ENCODE results near the gene PRPF4. TPM values are rescaled to one million over a fixed set of nuclear protein-coding genes. Genes with fewer than 3 reads are reported as not detected.

PRPF4 gene
- 22.5 and 27.8 TPM in 2 replicates for total RNA-seq

GRCh38 chr9:113275157-113276131, at the start of gene PRPF4, which contains the start of gene CDC26:
PRPF4 (plus strand) TSS chr9:113275658; CDS start chr9:113275744, 86 bp downstream.
CDC26 (minus strand) TSS chr9:113275572; CDS start chr9:113272507, 3,065 bp downstream.

GRCh38 chr9:113302792-113303418, 27.4 kb downstream of the PRPF4 start, which contains the start of gene RNF183:
RNF183 (minus strand) TSS chr9:113303376; CDS start chr9:113298184, 5,192 bp downstream.

GRCh38 chr9:113340011-113340699, 64.7 kb downstream of the PRPF4 start, which contains the start of gene WDR31:
WDR31 (minus strand) TSS chr9:113340275; CDS start chr9:113332022, 8,253 bp downstream.

Other genes with a start within 250 kb of the PRPF4 start
- 0.29 and 1.9 TPM in 2 replicates for gene ZFP37, start 218.9 kb upstream of the PRPF4 start, total RNA-seq
- 19.9 and 24.3 TPM in 2 replicates for gene SLC31A2, start 124.7 kb upstream of the PRPF4 start, total RNA-seq
- 12.4 and 21.3 TPM in 2 replicates for gene FKBP15, start 54.4 kb upstream of the PRPF4 start, total RNA-seq
- gene SLC31A1, start 54.1 kb upstream of the PRPF4 start, total RNA-seq, result 29.7 and 36.0 TPM in 2 replicates
- gene CDC26, start 86 bp upstream of the PRPF4 start, total RNA-seq, result 30.0 and 39.5 TPM in 2 replicates
- gene RNF183, start 27.7 kb downstream of the PRPF4 start, total RNA-seq, result not detected in 2 replicates
- gene WDR31, start 64.6 kb downstream of the PRPF4 start, total RNA-seq, result 0.29 and 2.1 TPM in 2 replicates
- gene BSPRY, start 73.9 kb downstream of the PRPF4 start, total RNA-seq, result not detected in 2 replicates
- 7.5 and 8.9 TPM in 2 replicates for gene HDHD3, start 101.3 kb downstream of the PRPF4 start, total RNA-seq
- gene ALAD, start 125.6 kb downstream of the PRPF4 start, total RNA-seq, result 16.1 and 16.7 TPM in 2 replicates
- gene POLE3, start 135.0 kb downstream of the PRPF4 start, total RNA-seq, result 55.6 and 59.1 TPM in 2 replicates
- 0.18 TPM in 1 of 2 replicates, not detected in the other for gene C9orf43, start 135.1 kb downstream of the PRPF4 start, total RNA-seq
- 35.6 and 35.7 TPM in 2 replicates for gene RGS3, start 188.1 kb downstream of the PRPF4 start, total RNA-seq

Data from myometrial cell (primary cell).